IMR-90 (cell line): ENCODE results near the gene AMIGO3. TPM values are rescaled to one million over a fixed set of nuclear protein-coding genes. Genes with fewer than 3 reads are reported as not detected.
A peak's percentile ranks its signal among the peaks of the same experiment; 100 is the strongest.

Source experiments
- BHLHE40 ChIP-seq: fragments of 150-350 bp; IDR thresholded peaks from 2 replicates; pipeline ENCODE4 v1.6.1; 2016; ENCODE audit warnings: mild to moderate bottlenecking, low read depth, low read length
- MAZ ChIP-seq: IDR thresholded peaks from 2 replicates; pipeline ENCODE4 v1.6.1; 2012; ENCODE audit warnings: low read depth, mild to moderate bottlenecking, low read length, improper control_type of control experiment, moderate library complexity, borderline replicate concordance
- MXI1 ChIP-seq: IDR thresholded peaks from 2 replicates; pipeline ENCODE4 v1.6.1; 2012; ENCODE audit warnings: low read depth, mild to moderate bottlenecking, low read length, moderate library complexity, borderline replicate concordance
- RCOR1 ChIP-seq: IDR thresholded peaks from 2 replicates; pipeline ENCODE4 v1.6.1; 2012; ENCODE audit warnings: mild to moderate bottlenecking, low read length, improper control_type of control experiment; ENCODE audit not compliant: insufficient replicate concordance
- polyA plus RNA-seq, 3 experiments: library from polyadenylated mRNA; depleted of rRNA; stranded (reverse); fragments of >200 nt; gene quantifications; 2 replicates each; pipeline ENCODE4 v1.2.3, GENCODE V29; 2012; ENCODE audit warnings: low replicate concordance in 1 of 3
- total RNA-seq: library from RNA; depleted of rRNA; stranded (reverse); fragments of >200 nt; gene quantifications from 2 replicates; pipeline ENCODE4 v1.2.3, GENCODE V29; 2012
- TF ChIP-seq, protein P1 (sequence below): fragments of 150-350 bp; IDR thresholded peaks from 2 replicates; pipeline ENCODE4 v1.6.1; 2017; ENCODE audit warnings: mild to moderate bottlenecking, antibody characterized with exemption, low read length, low read depth

Gene AMIGO3
- total and polyA plus RNA-seq, 2 of the 4 experiments (the other 2 are of a cell fraction) = 1.5 TPM; not detected in 1

DNA sequence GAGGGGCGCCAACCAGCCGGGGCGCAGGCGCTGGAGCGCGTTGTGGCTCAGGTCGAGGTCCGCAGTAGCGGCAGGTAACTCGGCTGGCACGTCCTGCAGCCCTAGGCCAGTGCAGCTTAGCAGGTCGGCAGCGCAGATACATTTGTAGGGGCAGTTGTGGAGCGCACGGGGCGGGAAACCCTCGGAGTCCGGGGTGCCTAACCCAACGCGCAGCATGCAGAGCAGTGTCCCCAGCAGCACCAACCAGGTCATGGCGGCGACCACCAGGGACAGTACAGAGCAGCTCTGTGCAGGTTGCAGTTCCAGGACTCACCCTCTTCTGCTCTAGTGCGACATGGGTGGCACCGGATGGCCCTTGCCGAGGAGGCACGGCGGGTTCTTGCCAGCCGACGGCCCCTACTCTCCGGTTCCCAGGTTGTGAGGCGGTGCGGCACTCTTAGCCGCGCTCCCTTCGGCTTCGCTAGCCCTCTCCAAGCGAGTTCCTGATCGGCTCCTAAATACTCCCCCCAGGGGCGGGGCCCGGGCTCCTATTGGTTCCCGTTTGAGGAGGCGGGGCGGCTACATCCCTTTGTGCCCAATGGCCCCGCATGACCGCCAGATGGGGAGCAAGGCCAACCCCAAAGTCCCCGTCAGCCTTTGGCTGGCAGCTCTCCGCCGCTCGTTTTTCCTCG lies at the start of gene AMIGO3 (continued):
- TF ChIP-seq, protein P1, sequence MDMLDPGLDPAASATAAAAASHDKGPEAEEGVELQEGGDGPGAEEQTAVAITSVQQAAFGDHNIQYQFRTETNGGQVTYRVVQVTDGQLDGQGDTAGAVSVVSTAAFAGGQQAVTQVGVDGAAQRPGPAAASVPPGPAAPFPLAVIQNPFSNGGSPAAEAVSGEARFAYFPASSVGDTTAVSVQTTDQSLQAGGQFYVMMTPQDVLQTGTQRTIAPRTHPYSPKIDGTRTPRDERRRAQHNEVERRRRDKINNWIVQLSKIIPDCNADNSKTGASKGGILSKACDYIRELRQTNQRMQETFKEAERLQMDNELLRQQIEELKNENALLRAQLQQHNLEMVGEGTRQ = peak; percentile 28; the same call in 1 of the 2 replicates
- no peak for TF ChIP-seq RCOR1
- TF ChIP-seq MAZ = peak; percentile 74; the same call in 1 of the 2 replicates
- no peak for TF ChIP-seq BHLHE40
- no peak for TF ChIP-seq MXI1
